Activated CD4-positive, alpha-beta T cell treated with anti-CD3 and anti-CD28 coated beads, Interleukin-2, Interleukin-4, amounts not matched to agents 100 ng/mL and 50 ng/mL, durations not matched to agents 16 hours and 8 hours (primary cell): ENCODE results near the gene PGAP1.

ENCODE experiments used
- DNase-seq: peaks from one replicate; pipeline ENCODE4 v3.0.0-alpha.2; 2020; ENCODE audit warnings: low spot score

PGAP1 gene

DNA sequence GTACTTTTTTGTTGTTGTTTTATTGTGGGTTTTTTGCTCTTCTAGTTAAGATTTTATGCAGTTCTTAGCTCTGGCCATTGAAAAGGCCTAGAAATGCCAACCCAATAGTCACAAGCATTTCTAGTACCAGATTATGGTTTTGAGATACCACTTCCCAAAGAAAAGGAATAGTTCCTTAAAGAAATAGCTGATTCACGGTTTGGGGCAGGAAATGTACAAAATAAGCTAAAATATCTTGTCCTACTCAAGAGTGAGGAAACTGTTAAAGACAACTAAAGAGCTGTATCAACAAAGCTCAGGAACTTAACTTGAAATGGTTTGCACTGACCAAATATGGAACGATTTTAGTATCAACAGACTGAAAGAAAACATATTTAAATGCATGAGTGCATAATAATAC lies 35.4 kb downstream of the PGAP1 start:
- no peak for DNase-seq

GRCh38 chr2:196887431-196887830 lies 39.1 kb downstream of the PGAP1 start:
- no peak for DNase-seq

DNA sequence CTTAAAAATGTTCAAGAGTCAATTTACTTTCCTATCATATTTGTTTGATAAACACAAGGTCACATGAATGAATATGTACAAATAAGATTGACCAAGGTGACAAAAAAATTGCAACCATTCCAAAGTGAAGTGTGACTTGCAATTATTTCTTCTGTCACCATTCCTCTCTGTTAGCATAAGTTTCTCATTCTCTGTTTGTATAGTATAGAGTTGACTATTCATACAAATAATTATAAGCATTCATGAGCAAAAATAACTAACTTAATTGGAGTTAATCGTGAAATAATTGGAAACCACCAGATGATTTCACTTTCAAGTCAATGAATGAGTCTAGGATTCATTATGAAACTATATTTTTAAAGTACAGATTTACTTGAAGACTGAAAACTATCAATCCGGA lies 42.1 kb downstream of the PGAP1 start:
- DNase-seq, result no peak

- no peak for DNase-seq
These were observed 50.1 kb downstream of the PGAP1 start for GRCh38 chr2:196876364-196876763.

GRCh38 chr2:196875414-196875813 lies 51.1 kb downstream of the PGAP1 start:
- no peak for DNase-seq

GRCh38 chr2:196873511-196873910 lies 53.0 kb downstream of the PGAP1 start:
- DNase-seq, result no peak

GRCh38 chr2:196854629-196855028 lies 71.9 kb downstream of the PGAP1 start:
- no peak for DNase-seq

DNA sequence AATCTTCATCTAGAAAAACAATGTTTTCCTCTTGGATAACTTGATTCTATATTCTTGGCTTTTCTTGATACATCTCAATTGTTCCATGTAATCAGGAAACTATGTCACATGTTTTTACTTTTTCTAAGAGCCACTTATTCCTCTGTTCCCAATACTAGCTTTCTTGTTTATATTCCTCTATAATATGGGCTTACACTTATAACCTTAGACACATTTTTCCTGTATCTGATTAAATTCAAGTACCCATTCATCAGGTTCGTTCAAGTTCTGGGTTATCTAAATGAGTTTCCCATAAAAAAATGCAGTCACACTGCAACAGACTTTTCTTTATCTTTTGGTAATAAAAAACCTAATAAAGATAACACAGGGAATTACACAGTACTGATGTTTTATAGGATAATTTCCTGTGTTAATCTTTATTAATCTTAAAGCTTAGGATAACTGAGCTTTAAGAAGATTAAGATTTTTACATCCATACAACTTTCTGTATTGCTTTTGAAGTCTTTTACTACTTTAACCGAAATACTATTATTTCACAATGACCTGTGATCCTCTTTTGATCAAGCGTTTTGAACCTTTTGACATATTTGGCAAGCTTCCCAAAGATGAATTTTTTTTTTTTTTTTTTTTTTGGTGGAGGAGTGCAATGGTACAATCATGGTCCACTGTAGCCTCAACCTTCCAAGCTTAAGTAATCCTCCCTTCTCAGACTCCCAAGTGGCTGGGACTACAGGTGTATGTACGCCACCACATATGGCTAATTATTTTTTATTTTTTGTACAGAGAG lies 73.0 kb downstream of the PGAP1 start:
- no peak for DNase-seq

DNA sequence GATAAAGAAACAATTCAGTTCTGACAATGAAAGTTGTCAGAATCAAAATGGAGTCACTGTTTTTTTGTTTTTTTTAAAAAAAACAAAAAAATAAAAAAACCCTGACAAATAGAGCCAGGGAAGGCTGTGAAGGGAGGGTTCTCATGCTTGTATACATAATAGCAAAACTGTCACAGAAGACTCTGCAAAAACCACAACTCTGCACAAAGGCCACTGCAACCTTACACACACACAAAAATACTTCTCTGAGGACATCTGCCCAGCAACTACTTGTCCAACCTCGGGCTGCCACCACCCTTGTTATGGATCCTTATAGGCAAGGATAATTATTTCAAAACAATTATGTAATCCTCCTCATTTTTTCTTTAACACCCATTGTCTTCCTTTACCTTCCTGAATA lies 75.4 kb downstream of the PGAP1 start:
- no peak for DNase-seq

- no peak for DNase-seq
These were observed 76.6 kb downstream of the PGAP1 start for GRCh38 chr2:196849895-196850294.

GRCh38 chr2:196846295-196846694 lies 80.2 kb downstream of the PGAP1 start:
- no peak for DNase-seq

GRCh38 chr2:196845371-196845770 lies 81.1 kb downstream of the PGAP1 start:
- no peak for DNase-seq

GRCh38 chr2:196840171-196840570 lies 86.3 kb downstream of the PGAP1 start:
- no peak for DNase-seq

DNA sequence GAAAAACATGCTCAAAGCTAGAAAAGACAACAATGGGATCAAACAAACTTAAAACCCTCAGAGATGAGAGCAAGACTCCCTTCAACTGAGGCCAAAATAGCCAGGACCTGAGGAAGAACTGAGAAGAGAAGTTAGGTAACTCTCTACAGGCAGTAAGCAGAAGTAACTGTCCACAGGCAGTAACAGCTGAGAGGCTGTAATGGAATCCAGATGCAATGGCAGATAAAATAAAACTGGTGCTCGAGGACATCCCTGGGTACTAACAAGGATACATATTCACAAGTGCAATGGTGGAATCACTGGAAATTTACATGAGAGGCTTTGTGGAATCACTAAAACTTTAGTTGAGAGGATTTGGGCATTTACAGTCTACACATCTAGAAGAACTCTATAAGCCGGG lies 86.9 kb downstream of the PGAP1 start:
- DNase-seq, result no peak

GRCh38 chr2:196836440-196836839 lies 90.1 kb downstream of the PGAP1 start:
- no peak for DNase-seq

DNA sequence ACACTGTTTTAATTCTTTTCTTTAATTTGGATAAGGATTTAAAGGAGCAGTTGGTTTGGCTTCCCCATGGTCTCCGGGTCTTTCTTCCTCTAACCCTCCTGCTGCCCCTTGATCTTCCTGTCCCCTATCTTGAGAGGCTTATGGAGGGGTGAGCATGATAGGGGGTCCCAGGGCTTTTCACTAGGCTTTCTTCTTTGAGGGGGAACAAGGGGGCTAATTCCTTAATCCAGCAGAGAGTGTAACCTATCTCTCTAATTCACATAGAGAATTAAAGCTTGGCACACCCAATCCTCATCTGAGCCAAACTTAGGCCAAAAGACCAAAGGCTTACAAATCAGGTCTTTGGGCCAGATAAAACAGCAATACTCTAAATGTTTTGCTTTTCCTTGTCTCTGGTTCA lies 95.8 kb downstream of the PGAP1 start:
- DNase-seq, result no peak

- peak; percentile 15 for DNase-seq
These were observed 99.2 kb downstream of the PGAP1 start for GRCh38 chr2:196827356-196827755.

DNA sequence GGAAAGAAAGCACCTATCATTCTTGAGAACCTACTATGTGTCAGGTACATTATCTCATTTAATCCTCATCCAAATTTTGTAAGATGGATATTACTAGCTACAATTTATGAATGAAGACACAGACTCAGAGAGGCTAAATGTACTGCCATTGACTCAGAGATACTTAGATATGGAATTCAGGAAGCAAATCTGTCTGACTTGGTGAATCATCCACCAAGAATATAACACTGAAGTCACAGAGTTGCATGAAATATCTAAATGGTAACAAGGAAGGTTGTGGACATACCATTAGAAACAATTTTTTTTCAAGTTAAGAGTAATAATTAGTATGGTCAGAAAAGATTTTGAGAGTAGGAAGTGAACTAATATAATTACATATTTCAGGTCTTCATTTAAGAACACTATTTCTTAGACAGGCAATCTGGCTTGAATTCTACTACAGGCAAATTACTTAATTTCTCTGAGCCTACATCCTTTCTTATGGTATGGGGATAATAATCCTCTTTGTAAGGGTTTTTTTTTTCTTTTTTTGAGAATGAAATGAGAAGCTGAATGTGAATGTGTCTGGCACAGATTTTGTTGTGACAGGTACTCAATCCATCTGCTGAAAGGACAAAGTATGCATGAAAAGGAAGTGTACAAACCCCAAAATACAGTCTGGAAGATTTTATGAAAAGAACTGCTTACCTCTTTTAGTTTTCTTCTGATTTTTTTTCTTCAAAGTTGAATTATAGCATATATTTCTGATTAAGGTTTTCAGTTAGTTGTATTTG lies 102.6 kb downstream of the PGAP1 start:
- DNase-seq, result no peak

- DNase-seq, result no peak
These were observed 105.3 kb downstream of the PGAP1 start for GRCh38 chr2:196821195-196821594.

GRCh38 chr2:196809260-196809659 lies 117.2 kb downstream of the PGAP1 start, which contains the start of gene C2orf66:
C2orf66 (minus strand) TSS chr2:196809355; CDS start chr2:196809336, 19 bp downstream.
- no peak for DNase-seq

- no peak for DNase-seq
These were observed 118.3 kb downstream of the PGAP1 start for GRCh38 chr2:196808083-196808665.

- no peak for DNase-seq
These were observed 122.1 kb downstream of the PGAP1 start for GRCh38 chr2:196804381-196804780.

DNA sequence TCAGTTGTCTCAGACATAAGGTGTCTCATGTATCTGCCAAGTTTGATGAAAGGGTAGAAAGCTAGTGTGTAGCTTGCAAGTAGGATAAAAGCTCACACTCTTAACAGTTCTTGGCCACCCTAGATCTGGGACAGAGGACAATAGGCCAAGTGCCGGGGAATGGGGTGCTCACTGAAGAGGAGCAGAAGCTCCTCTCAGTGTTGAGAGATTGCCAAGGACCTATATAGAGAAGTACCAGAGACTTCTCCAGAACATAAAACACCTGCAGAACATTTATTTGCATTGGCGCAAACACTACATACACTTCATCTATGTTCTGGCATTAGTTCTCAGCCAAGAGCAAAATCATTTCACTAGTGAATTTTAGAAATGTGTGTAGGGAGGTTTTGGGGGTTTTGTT lies 124.1 kb downstream of the PGAP1 start:
- no peak for DNase-seq
